Astrocyte of the cerebellum (primary cell): Measurements from ENCODE around the gene C17orf107.
"Not testable (repeated sequence)": the region's sequence is repeated elsewhere in the genome, so short reads cannot be mapped to it uniquely, and the experiment has no call there.

Source experiments
- DNase-seq: peaks from one replicate; pipeline ENCODE4 v3.0.0-alpha.2; 2011; ENCODE audit warnings: low read depth
- H3K4me3 ChIP-seq: 2 replicates; pipeline ENCODE4 v1.5.1; 2011; ENCODE audit warnings: mild to moderate bottlenecking, low read depth, low read length, moderate library complexity
- in situ Hi-C: cut with HindIII; loops from 2 replicates; pipeline ENCODE4 v1.10.0; 2017; ENCODE audit warnings: low sequenced_read_pairs
- TF ChIP-seq, protein P1 (sequence below): IDR thresholded peaks from 2 replicates; pipeline ENCODE4 v1.5.1; 2012; ENCODE audit warnings: low read length, low read depth, moderate library complexity, mild to moderate bottlenecking; ENCODE audit errors: missing control alignments

Gene C17orf107

DNA sequence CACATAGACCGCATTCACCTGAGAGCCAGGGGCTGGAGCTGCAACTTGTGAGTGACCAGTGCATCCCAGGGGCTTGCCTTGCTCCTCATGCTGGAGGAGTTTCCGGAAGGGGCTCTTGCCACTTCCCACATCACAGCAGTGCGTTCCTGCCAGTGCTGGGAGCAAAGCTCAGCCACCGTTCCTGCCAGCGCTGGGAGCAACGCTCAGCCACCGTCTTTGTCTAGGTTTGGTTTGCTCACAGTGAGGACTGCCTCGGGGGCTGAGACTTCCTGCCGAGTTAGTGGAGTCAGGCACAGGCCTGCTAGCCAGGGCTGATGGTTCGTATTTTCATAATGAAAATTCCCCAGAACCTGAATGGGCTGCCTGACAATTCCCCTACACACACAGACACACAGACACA is 9.0 kb downstream of the C17orf107 start:
- H3K4me3 ChIP-seq = no peak overlapping the region
- TF ChIP-seq, protein P1, sequence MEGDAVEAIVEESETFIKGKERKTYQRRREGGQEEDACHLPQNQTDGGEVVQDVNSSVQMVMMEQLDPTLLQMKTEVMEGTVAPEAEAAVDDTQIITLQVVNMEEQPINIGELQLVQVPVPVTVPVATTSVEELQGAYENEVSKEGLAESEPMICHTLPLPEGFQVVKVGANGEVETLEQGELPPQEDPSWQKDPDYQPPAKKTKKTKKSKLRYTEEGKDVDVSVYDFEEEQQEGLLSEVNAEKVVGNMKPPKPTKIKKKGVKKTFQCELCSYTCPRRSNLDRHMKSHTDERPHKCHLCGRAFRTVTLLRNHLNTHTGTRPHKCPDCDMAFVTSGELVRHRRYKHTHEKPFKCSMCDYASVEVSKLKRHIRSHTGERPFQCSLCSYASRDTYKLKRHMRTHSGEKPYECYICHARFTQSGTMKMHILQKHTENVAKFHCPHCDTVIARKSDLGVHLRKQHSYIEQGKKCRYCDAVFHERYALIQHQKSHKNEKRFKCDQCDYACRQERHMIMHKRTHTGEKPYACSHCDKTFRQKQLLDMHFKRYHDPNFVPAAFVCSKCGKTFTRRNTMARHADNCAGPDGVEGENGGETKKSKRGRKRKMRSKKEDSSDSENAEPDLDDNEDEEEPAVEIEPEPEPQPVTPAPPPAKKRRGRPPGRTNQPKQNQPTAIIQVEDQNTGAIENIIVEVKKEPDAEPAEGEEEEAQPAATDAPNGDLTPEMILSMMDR = no peak
- in situ Hi-C loops = no loop called here
- DNase-seq = no peak

DNA sequence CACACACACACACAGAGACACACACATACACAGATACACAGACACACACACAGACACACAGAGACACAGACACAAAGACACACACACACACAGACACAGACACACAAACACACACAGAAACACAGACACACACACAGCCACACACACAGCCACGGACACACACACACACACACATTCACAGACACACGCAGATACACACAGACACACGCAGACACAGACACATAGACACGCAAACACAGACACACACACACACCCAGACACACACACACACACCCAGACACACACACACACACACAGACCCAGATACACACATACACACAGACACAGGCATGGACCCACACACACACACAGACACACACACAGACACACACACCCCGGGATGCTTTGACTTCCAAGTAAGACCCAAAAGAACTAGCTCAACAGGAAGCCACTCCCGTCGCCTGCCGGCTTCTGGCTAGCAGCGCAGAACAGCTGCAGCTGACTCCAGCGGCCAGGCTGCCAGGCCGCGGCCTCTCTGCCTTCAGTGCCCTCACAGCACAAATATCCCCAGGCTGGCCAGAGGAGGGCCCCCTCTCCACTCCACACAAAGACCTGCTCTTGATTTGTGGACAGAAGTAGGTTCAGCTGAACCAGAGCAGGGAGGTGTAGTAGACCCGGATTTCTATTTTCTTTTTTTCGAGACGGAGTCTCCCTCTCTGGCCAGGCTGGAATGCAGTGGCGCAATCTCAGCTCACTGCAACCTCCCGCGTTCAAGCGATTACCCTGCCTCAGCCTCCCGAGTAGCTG is 9.6 kb downstream of the C17orf107 start:
- peak; percentile 73 for DNase-seq
- no peak overlapping the region for H3K4me3 ChIP-seq
- TF ChIP-seq, protein P1 = peak; percentile 89
- in situ Hi-C loops = no loop called here

- in situ Hi-C loops = no loop called here
- DNase-seq = no peak
- TF ChIP-seq, protein P1 = no peak
- H3K4me3 ChIP-seq = no peak overlapping the region
These were observed 14.7 kb downstream of the C17orf107 start for GRCh38 chr17:4913994-4914393.

GRCh38 chr17:4914551-4914950 is 15.2 kb downstream of the C17orf107 start:
- DNase-seq, in situ Hi-C loops: not testable (repeated sequence)

DNA sequence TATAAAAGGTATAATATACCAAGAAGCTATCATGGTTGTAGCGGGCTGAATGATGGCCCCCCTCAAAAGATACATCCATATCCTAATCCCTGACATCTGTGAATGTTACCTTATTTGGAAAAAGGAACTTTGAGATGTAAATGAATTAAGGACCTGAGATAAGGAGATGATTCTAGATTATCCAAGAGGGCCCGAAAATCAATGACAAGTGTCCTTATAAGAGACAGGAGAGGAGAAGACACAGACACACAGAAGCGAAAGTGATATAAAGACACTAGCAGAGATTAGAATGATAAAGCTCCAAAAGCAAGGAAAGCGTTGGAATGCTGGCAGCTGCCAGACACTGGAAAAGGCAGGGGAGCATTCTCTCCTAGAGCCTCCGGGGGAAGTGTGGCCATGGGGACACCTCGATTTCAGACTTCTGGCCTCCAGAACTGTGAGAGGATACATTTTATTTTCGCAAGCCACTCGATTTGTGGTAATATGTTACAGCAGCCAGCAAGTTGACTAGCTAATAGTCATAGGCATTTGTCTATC is 20.2 kb downstream of the C17orf107 start:
- DNase-seq = no peak
- H3K4me3 ChIP-seq = no peak overlapping the region
- TF ChIP-seq, protein P1 = no peak
- in situ Hi-C loops = no loop called here

More at GRCh38 chr17:4914551-4914950, 15.2 kb downstream of the C17orf107 start:
- not testable (repeated sequence) for H3K4me3 ChIP-seq

DNA sequence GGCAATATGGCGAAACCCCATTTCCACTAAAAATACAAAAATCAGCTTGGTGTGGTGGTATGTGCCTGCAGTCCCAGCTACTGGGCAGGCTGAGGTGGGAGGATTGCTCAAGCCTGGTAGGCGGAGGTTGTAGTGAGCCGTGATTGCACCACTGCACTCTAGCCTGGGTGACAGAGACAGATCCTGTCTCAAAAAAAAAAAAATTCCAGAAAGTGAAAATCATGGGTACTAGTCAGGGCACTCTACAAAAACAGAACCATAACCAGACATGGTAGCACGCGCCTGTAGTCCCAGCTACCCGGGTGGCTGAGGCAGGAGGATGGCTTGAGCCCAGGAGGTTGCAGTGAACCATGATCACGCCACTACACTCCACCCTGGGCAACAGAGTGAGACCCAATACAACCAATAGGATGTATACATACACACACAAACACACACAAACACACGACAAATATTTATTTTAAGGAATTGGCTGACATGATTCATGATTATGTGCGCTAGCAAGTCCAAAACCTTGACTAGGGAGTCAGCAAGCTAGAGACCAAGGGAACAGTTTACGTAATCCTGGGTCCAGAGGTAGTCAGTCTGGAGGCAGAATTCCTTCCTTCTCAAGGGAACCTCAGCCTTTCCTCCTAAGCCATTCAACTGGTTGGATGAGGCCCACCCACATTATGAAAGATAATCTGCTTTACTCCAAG is 21.2 kb downstream of the C17orf107 start:
- in situ Hi-C loops = no loop called here
- no peak for DNase-seq
- TF ChIP-seq, protein P1 = no peak
- H3K4me3 ChIP-seq = no peak overlapping the region

- H3K4me3 ChIP-seq = no peak overlapping the region
- in situ Hi-C loops = no loop called here
- TF ChIP-seq, protein P1 = no peak
- no peak for DNase-seq
These were observed 22.0 kb downstream of the C17orf107 start for GRCh38 chr17:4921320-4921719.

DNA sequence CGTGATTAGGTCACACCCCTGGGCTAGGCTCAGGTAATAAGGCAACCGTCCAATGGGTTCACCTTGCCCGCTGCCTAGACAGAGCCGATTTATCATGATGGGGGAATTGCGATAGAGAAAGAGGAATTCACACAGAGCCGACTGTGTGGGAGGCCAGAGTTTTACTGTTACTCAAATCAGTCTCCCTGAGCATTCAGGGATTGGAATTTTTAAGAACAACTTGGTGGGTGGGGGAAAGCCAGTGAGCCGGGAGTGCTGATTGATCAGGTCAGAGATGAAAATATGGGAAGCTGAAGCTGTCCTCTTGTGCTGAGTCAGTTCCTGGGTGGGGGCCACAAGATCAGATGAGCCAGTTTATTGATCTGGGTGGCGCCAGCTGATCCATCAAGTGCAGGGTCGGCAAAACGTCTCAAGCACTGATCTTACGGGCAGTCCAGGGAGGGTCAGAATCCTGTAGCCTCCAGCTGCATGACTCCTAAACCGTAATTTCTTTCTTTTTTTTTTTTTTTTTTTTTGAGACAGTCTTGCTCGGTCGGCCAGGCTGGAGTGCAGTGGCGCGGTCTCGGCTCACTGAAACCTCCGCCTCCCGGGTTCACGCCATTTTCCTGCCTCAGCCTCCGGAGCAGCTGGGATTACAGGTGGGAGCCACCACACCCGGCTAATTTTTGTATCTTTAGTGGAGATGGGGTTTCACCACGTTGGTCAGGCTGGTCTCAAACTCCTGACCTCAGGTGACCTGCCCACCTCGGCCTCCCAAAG is 27.4 kb downstream of the C17orf107 start:
- H3K4me3 ChIP-seq, DNase-seq, in situ Hi-C loops: not testable (repeated sequence)
